ENCODE measurements around the gene SNAP25.

- no peak for TF ChIP-seq CTCF (IDR thresholded peaks at IDR 0.05)
- TF ChIP-seq POLR2A (IDR thresholded peaks at IDR 0.05) = no peak
- no peak for TF ChIP-seq EP300 (IDR thresholded peaks at IDR 0.05)
Observed at GRCh38 chr20:10281911-10282310, 63.3 kb downstream of the SNAP25 start.
